Left kidney (tissue), 2 donors: ENCODE results near the gene RARS1. TPM values are rescaled to one million over a fixed set of nuclear protein-coding genes. Genes with fewer than 3 reads are reported as not detected.

Source experiments
- DNase-seq: peaks from one replicate; pipeline ENCODE4 v3.0.0-alpha.2; 2013
- polyA plus RNA-seq: library from polyadenylated mRNA; unstranded; fragments of 120-200 nt; gene quantifications from one replicate; pipeline ENCODE4 v1.2.1, GENCODE V29; 2013; ENCODE audit not compliant: insufficient read length

RARS1 gene
- polyA plus RNA-seq, 1 donor = 102 TPM

DNA sequence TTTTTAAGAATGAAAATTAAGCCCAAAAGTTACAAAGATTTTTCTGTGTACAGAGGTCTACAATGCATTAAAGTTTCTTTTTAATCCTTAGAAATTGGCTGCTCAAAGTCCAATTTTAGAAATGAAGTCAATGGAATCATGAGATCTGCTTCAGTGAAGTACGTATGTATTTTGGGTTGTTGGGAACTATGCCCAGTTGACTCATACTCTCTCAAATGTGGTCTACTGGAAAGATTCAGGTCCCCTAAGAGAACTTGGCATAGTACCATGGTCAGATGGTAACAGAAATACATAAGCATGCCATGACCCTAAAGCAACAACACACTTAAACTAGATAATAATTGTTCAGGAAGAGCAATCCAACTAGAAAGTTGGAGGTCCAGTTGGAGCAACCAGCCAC lies 65.9 kb downstream of the RARS1 start:
- DNase-seq = no peak

DNA sequence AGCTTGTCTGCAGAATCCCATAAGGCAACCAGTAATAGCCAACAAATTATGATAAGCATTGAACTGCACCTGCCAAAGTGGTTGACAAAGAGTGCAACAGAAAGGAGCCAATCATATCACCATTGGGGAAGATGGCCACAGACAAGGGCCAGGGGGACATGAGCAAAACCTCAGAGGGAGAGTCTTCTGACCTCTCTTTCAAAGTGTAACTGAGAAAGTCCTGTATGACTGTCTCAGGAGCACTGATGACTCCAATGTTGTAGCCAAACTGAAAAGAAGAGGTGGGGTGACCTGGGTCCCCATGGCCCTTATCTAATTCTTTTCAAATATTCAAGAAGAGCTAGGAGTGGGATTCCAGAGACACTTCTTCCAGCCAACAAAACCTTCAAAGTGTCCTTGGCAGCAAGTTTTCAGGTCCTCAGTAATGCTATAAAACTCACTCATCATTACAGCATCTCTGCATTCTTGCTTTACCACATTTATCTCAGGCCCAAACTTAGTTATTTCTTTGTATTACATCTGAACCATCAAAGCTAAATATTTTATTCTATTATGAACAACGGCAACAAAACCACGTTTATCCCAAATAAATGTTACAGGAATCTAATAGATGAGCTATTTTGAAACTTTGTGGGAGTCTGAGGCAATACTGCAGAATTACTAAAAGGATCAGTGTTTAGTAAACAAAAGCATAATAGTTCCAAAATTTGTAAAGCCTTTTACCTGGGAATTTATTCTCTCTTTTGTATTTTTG lies 67.3 kb downstream of the RARS1 start:
- no peak for DNase-seq

GRCh38 chr5:168557389-168557788 lies 71.1 kb downstream of the RARS1 start:
- no peak for DNase-seq

- no peak for DNase-seq
These were observed 76.0 kb downstream of the RARS1 start for GRCh38 chr5:168562279-168562678.

- no peak for DNase-seq
These were observed 77.7 kb downstream of the RARS1 start for GRCh38 chr5:168563959-168564358.

- no peak for DNase-seq
These were observed 82.5 kb downstream of the RARS1 start for GRCh38 chr5:168568738-168569137.

Other genes starting within 250 kb of the RARS1 start
- gene WWC1, start 194.8 kb upstream of the RARS1 start, polyA plus RNA-seq = 80.0 TPM
- gene FBLL1, start 42.8 kb downstream of the RARS1 start, polyA plus RNA-seq = 0.48 TPM
- gene PANK3, start 92.9 kb downstream of the RARS1 start, polyA plus RNA-seq = 78.6 TPM